ENCODE measurements around the gene ARL5C.

ARL5C gene

GRCh38 chr17:39165178-39165840, 652 bp downstream of the ARL5C start:
- H3K27ac ChIP-seq = no peak overlapping the region; the same call in 1 of the 2 replicates
- TF ChIP-seq ZFX (IDR thresholded peaks at IDR 0.05) (no peak), CTCF (conservative IDR thresholded peaks at IDR 0.05) (no peak)

- H3K27ac ChIP-seq = no peak overlapping the region; the same call in 1 of the 2 replicates
These were observed 1.3 kb downstream of the ARL5C start for GRCh38 chr17:39164675-39165143.

GRCh38 chr17:39161962-39162361, 4.0 kb downstream of the ARL5C start:
- H3K27ac ChIP-seq = no peak overlapping the region
- no peak for TF ChIP-seq CTCF (conservative IDR thresholded peaks at IDR 0.05)
- no peak for TF ChIP-seq ZFX (IDR thresholded peaks at IDR 0.05)

More at GRCh38 chr17:39164675-39165143, 1.3 kb downstream of the ARL5C start:
- peak; percentile 94 for TF ChIP-seq CTCF (conservative IDR thresholded peaks at IDR 0.05)
- TF ChIP-seq ZFX (IDR thresholded peaks at IDR 0.05) = no peak

- TF ChIP-seq ZFX (IDR thresholded peaks at IDR 0.05) (no peak), CTCF (conservative IDR thresholded peaks at IDR 0.05) (no peak)
- no peak overlapping the region for H3K27ac ChIP-seq
These were observed 7.3 kb downstream of the ARL5C start for GRCh38 chr17:39158623-39159022.

GRCh38 chr17:39156491-39156890, 9.5 kb downstream of the ARL5C start:
- H3K27ac ChIP-seq = no peak overlapping the region
- no peak for TF ChIP-seq ZFX (IDR thresholded peaks at IDR 0.05)
- TF ChIP-seq CTCF (conservative IDR thresholded peaks at IDR 0.05) = no peak

GRCh38 chr17:39155654-39156053, 10.3 kb downstream of the ARL5C start:
- no peak overlapping the region for H3K27ac ChIP-seq
- TF ChIP-seq CTCF (conservative IDR thresholded peaks at IDR 0.05) (no peak), ZFX (IDR thresholded peaks at IDR 0.05) (no peak)

- peak overlapping the region; percentile 67 for H3K27ac ChIP-seq
- TF ChIP-seq ZFX (IDR thresholded peaks at IDR 0.05) = no peak
- no peak for TF ChIP-seq CTCF (conservative IDR thresholded peaks at IDR 0.05)
These were observed 12.3 kb downstream of the ARL5C start for GRCh38 chr17:39153599-39154051.
